ENCODE measurements around the gene STEAP1.

DNA sequence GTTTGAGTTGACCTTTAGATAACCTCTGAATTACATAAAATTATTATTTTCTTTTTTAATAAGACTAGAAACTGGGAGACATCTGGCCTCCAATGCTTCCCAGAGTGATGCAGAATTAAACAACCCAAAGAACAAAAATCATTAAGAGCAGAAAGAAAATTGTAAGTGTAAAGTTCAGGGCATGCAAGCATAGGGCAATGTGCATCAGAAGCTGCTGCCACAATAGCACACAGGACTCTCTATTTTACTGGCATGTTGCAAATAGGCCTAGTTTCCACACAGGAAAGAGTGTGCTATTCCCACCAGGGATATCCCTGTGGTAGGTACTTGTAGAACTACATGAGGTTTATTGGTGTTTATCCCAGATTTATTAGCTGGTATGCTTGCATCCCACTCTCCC is 36.7 kb downstream of the STEAP1 start:
- no peak for TF ChIP-seq ZNF707 (CRISPR knock-in tag; conservative IDR thresholded peaks at IDR 0.05)
- TF ChIP-seq, protein P1, sequence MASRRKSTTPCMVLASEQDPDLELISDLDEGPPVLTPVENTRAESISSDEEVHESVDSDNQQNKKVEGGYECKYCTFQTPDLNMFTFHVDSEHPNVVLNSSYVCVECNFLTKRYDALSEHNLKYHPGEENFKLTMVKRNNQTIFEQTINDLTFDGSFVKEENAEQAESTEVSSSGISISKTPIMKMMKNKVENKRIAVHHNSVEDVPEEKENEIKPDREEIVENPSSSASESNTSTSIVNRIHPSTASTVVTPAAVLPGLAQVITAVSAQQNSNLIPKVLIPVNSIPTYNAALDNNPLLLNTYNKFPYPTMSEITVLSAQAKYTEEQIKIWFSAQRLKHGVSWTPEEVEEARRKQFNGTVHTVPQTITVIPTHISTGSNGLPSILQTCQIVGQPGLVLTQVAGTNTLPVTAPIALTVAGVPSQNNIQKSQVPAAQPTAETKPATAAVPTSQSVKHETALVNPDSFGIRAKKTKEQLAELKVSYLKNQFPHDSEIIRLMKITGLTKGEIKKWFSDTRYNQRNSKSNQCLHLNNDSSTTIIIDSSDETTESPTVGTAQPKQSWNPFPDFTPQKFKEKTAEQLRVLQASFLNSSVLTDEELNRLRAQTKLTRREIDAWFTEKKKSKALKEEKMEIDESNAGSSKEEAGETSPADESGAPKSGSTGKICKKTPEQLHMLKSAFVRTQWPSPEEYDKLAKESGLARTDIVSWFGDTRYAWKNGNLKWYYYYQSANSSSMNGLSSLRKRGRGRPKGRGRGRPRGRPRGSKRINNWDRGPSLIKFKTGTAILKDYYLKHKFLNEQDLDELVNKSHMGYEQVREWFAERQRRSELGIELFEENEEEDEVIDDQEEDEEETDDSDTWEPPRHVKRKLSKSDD (conservative IDR thresholded peaks at IDR 0.05; ENCODE audit: low read length) = no peak
- no peak for TF ChIP-seq TEAD1 (CRISPR knock-in tag; IDR thresholded peaks at IDR 0.05)
- TF ChIP-seq, protein P2, sequence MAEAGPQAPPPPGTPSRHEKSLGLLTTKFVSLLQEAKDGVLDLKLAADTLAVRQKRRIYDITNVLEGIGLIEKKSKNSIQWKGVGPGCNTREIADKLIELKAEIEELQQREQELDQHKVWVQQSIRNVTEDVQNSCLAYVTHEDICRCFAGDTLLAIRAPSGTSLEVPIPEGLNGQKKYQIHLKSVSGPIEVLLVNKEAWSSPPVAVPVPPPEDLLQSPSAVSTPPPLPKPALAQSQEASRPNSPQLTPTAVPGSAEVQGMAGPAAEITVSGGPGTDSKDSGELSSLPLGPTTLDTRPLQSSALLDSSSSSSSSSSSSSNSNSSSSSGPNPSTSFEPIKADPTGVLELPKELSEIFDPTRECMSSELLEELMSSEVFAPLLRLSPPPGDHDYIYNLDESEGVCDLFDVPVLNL (CRISPR knock-in tag; IDR thresholded peaks at IDR 0.05; ENCODE audit: low read depth) = no peak
- TF ChIP-seq, protein P3, sequence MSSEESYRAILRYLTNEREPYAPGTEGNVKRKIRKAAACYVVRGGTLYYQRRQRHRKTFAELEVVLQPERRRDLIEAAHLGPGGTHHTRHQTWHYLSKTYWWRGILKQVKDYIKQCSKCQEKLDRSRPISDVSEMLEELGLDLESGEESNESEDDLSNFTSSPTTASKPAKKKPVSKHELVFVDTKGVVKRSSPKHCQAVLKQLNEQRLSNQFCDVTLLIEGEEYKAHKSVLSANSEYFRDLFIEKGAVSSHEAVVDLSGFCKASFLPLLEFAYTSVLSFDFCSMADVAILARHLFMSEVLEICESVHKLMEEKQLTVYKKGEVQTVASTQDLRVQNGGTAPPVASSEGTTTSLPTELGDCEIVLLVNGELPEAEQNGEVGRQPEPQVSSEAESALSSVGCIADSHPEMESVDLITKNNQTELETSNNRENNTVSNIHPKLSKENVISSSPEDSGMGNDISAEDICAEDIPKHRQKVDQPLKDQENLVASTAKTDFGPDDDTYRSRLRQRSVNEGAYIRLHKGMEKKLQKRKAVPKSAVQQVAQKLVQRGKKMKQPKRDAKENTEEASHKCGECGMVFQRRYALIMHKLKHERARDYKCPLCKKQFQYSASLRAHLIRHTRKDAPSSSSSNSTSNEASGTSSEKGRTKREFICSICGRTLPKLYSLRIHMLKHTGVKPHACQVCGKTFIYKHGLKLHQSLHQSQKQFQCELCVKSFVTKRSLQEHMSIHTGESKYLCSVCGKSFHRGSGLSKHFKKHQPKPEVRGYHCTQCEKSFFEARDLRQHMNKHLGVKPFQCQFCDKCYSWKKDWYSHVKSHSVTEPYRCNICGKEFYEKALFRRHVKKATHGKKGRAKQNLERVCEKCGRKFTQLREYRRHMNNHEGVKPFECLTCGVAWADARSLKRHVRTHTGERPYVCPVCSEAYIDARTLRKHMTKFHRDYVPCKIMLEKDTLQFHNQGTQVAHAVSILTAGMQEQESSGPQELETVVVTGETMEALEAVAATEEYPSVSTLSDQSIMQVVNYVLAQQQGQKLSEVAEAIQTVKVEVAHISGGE (CRISPR knock-in tag; IDR thresholded peaks at IDR 0.05) = no peak
- TF ChIP-seq MEF2D (tag; conservative IDR thresholded peaks at IDR 0.05; ENCODE audit: low read depth) = no peak
- TF ChIP-seq, protein P4, sequence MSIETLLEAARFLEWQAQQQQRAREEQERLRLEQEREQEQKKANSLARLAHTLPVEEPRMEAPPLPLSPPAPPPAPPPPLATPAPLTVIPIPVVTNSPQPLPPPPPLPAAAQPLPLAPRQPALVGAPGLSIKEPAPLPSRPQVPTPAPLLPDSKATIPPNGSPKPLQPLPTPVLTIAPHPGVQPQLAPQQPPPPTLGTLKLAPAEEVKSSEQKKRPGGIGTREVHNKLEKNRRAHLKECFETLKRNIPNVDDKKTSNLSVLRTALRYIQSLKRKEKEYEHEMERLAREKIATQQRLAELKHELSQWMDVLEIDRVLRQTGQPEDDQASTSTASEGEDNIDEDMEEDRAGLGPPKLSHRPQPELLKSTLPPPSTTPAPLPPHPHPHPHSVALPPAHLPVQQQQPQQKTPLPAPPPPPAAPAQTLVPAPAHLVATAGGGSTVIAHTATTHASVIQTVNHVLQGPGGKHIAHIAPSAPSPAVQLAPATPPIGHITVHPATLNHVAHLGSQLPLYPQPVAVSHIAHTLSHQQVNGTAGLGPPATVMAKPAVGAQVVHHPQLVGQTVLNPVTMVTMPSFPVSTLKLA (conservative IDR thresholded peaks at IDR 0.05) = no peak
- no peak for TF ChIP-seq ZNF263 (CRISPR knock-in tag; IDR thresholded peaks at IDR 0.05; ENCODE audit: borderline replicate concordance)
